SKM-1 treated with dmso at 0.1 percent for 144 hours (cell line): ENCODE measurements around the gene ZMPSTE24.
"Not testable (repeated sequence)": the region's sequence is repeated elsewhere in the genome, so short reads cannot be mapped to it uniquely, and the experiment has no call there.

ENCODE experiments used
- DNase-seq: peaks from one replicate; lab custom pipeline; 2025; ENCODE audit not compliant: unreplicated experiment; lab: John Stamatoyannopoulos, UW

The ZMPSTE24 gene

DNA sequence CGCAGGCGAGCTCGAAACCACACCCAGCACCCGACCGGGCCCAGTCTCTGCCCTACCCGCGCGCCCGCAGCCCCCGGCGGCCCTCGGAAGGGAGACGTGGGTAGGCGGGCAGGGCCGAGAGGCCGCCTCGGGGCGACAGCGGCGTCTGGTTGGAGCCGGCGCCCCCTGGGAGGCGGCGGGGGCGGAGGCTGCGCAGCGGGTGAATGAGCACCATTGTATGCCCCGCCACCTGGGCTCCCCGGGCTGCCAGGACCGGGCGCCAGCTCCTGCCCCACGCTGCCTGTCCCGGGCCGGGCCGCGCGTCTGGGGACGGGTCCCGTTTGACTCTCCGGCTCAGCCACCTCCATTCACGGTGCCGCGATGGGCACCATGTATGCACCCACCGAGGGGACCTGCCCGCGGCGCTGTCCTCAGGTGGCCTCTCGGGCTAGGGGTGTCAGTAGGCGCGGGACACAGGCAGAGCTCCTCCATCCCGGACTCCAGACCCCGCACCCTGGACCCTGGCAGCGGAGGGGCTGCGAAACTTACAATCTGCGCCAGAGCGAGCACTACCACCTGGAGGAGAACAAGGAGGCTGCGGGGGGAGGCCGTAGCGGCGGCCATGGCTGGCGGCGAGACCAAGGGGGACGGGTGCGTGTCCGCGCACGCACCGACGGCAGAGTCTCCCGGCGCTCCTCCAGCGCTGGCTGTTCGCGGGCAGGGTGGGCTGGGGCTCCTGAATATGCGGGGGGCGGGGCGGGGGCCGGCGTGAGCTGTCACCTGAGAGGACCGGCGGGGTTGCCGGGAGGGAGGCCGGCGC lies 58.8 kb downstream of the ZMPSTE24 start, which contains the start of gene COL9A2:
Gene COL9A2, minus strand, starts transcription at position 692 of the 799 bp plus-strand sequence. Its CDS starts 89 bp downstream, at position 603.
- no peak for DNase-seq

DNA sequence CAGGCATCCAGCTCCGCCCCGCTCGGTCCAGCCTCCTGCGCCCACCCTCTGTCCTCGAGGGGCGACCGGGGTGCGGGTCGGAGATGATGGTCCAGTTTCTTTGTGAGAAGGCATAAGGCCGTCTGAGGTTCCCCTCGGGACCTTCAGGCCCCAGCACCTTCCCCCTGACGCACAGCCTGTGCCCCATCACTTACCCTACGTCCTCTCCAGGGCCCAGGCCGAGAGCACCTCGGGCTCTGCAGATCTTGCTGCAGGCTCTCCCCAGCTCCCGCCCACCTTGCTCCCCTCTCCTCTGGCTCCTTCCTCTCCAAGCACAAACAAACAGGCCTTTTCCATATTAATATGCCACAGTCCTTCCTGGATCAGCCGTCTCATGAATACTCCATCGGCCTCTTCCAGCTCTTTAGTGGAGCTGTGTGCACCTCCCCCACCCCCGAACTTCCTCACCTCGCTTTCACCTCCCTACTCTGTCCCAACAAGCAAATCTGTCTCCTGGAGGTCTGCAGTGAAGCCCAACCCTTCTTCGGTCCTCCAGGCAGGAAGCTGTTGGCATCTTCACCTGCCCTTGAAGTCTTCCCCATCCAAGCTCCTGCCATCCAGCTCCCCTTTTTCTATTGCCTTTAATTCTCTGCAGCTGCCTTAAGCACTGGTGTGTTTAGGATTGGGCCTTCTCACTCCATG lies 59.5 kb downstream of the ZMPSTE24 start:
- DNase-seq = no peak

- DNase-seq = no peak
Observed at GRCh38 chr1:40318476-40318875, 60.4 kb downstream of the ZMPSTE24 start.

DNA sequence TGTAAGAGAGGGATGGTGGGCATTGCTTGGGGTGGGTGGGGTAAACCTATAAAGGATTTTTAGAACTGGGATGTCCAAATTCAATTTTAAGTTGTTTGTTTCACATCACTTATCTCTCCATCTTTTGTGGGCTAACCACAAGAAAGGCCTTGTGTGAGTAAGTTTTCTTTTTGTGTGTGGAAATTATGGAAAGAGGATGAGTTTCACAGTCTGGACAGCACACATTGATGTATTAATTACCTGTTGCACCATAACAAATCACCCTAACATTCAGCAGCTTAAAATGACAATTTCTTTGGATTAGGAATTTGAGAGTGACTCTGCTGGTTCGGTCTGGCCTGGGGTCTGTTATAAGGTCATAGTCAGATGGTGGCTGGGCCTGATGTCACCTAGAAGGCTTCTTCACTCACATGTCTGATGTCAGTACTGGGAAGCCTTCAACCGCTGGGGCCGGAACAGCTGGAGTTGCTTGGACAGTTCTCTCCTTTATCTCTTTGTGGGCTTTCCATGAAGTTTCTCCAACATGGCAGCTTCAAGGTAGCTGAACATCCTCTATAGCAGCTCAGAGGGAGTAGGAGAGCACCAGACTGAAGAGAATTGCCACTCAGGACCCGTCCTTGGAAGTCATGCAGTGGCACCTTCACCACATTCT lies 61.1 kb downstream of the ZMPSTE24 start:
- DNase-seq = no peak

DNA sequence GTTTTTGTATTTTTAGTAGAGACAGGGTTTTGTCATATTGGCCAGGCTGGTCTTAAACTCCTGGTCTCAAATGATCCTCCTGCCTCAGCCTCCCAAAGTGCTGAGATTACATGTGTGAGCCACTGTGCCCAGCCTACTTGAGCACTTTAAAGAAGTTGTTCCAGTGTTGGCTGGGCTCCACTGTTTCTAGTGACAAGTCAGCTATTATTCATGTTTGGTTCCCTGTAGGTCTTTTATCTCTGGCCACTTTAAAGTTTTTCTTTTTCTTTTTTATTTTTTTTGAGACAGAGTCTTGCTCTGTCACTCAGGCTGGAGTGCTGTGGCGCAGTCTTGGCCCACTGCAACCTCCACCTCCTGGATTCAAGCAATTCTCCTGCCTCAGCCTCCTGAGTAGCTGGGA lies 73.4 kb downstream of the ZMPSTE24 start:
- not testable (repeated sequence) for DNase-seq

- no peak for DNase-seq
Observed at GRCh38 chr1:40332695-40333094, 74.7 kb downstream of the ZMPSTE24 start.

DNA sequence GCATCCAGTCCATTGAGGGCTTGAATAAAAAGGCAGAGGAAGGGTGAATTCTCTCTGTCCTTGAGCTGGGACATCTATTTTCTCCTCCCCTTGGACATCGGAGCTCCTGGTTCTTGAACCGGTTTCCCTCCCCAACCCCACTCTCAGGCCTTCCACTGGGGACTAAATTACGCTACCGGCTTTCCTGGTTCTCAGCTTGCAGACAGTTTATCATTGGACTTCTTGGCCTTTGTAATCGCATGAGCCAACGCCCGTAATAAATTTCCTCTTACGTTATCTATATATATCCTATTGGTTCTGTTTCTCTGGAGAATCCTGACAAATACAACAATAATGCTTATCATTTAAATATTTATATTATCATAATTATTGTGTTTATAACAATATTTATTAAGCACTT lies 79.4 kb downstream of the ZMPSTE24 start:
- DNase-seq = no peak

DNA sequence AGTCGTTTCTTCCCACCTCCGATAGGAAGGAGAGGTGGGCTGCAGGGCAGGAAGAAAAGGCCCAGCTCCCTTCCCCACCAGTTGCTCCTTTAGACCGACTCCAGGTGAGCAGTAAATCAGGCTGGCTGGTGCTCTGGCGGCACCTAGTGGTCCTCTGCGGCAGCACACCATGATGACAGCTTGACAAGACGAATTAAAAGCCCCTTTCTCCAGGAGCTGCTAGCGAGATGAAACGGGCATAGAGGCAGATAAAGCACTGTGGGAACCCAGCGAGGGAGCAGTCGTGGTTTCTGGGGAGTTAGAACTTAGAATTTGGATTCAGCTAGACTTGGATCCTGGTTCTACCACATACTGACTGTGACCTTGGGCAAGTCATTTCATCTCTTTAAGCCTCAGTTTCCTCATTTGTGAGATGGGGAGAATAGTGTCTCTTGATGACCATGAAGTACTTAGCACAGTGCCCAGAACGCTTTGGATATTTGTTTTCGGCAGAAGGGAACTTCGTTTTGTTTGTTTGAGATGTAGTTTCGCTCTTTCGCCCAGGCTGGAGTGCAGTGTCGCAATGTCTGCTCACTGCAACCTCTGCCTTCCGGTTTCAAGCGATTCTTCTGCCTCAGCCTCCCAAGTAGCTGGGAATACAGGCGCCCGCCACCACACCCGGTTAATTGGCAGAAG lies 80.8 kb downstream of the ZMPSTE24 start:
- DNase-seq = peak; percentile 54

GRCh38 chr1:40339420-40340323 lies 81.6 kb downstream of the ZMPSTE24 start:
- no peak for DNase-seq

- DNase-seq = no peak
Observed at GRCh38 chr1:40341491-40342380, 83.7 kb downstream of the ZMPSTE24 start.

- DNase-seq = not testable (repeated sequence)
Observed at GRCh38 chr1:40342381-40342717, 84.3 kb downstream of the ZMPSTE24 start.
